Coronary artery (tissue), 2 donors: ENCODE data around the gene XRN2.

Experiments used
- DNase-seq: peaks from one replicate; pipeline ENCODE4 v3.0.0-alpha.2; 2017; ENCODE audit warnings: low spot score
- H3K27ac ChIP-seq, 2 donors: fragments of 200-600 bp; sonication (generic); one replicate each; pipeline ENCODE4 v1.5.1; 2016 to 2019
- H3K4me3 ChIP-seq: fragments of 200-600 bp; sonication (generic); 2 replicates; pipeline ENCODE4 v1.5.1; 2016; ENCODE audit warnings: mild to moderate bottlenecking, moderate library complexity
- TF ChIP-seq, protein P1 (sequence below): fragments of 200-600 bp; sonication (generic); IDR thresholded peaks from one replicate; pipeline ENCODE4 v1.5.1; 2019; ENCODE audit warnings: antibody characterized with exemption

The XRN2 gene

DNA sequence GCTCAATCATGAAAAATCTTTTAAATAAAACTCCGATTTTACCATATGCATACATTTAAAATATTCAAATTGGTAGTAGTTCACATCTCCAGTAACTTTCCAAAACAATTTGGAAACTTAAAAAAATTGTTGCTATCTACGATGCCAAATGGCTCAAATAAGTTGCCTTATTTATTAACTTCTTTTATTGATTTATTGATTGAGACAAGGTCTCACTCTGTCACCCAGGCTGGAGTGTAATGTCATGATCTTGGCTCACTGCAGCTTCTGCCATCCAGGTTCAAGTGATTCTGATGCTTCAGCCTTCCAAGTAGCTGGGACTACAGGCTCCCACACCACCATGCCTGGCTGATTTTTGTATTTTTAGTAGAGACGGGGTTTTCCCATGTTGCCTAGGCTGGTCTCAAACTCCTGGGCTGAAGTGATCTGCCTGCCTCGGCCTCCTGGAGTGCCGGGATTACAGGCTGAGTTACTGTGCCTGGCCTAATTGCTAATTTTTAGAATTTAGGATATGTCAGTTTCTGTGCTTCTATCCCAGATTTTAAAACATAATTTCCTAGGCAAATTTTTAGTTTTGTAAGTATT lies 81.3 kb downstream of the XRN2 start:
- no peak overlapping the region for H3K4me3 ChIP-seq
- TF ChIP-seq, protein P1, sequence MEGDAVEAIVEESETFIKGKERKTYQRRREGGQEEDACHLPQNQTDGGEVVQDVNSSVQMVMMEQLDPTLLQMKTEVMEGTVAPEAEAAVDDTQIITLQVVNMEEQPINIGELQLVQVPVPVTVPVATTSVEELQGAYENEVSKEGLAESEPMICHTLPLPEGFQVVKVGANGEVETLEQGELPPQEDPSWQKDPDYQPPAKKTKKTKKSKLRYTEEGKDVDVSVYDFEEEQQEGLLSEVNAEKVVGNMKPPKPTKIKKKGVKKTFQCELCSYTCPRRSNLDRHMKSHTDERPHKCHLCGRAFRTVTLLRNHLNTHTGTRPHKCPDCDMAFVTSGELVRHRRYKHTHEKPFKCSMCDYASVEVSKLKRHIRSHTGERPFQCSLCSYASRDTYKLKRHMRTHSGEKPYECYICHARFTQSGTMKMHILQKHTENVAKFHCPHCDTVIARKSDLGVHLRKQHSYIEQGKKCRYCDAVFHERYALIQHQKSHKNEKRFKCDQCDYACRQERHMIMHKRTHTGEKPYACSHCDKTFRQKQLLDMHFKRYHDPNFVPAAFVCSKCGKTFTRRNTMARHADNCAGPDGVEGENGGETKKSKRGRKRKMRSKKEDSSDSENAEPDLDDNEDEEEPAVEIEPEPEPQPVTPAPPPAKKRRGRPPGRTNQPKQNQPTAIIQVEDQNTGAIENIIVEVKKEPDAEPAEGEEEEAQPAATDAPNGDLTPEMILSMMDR = no peak
- no peak for DNase-seq
- no peak overlapping the region for H3K27ac ChIP-seq

DNA sequence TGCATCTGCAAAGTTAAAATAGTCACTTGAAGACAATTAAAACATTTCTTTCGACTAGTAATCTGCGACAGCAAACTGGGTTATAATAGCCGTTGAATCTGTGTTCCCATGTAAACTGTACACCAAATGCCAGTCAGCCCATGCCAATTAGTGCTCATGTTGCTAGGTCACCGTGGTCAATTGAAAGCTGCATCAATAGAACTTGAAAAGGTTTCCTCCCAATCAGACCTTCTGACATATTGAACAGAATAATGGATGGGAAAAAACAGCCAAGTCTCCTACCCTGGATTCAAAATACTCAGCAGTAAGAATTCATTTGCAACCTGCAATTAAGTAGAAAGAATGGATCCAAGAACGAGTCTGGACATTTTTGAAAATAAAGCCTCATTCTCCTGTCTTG lies 83.0 kb downstream of the XRN2 start:
- DNase-seq = no peak
- Histone ChIP-seq H3K27ac (no peak overlapping the region), H3K4me3 (no peak overlapping the region)
- TF ChIP-seq, protein P1 = no peak

DNA sequence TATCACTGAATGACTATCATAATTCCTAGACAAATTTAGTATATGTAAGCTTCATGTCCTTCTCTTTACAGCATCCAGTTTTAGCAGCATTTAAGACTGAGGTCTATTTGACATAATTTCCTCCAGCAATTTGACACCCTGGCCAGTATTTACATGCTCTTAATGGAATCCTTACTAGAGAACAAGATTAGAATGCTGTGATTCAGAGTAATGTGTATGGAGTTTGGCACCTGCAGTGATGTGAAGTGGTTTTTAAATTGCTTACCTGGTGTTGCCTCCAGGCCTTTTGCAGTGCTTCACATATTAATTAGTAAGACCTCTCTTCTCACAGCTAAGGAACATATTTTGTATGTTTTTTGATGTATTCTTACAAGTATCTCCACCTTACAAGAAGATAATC lies 84.4 kb downstream of the XRN2 start:
- Histone ChIP-seq H3K4me3 (no peak overlapping the region), H3K27ac (no peak overlapping the region)
- TF ChIP-seq, protein P1 = no peak
- DNase-seq = no peak

DNA sequence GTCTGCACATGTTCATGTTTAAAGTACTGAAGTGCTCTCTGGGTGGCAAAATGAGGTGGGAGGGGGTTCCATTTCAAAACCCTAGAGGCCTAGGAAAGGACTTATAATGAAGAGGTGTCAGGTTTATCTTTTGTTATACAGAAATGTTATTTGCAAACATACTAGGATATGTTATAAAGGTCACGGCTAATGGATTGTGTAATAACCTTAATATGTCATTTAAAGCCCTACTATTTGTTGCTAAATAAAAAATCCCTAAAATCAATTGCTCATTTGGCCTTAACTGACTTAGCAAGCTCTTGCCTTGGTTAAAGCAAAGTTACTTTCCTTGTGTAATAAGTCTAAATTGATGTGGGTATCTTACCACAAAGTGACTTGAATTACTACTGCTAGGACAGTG lies 85.4 kb downstream of the XRN2 start:
- TF ChIP-seq, protein P1 = no peak
- DNase-seq = no peak
- H3K4me3 ChIP-seq = no peak overlapping the region
- no peak overlapping the region for H3K27ac ChIP-seq

DNA sequence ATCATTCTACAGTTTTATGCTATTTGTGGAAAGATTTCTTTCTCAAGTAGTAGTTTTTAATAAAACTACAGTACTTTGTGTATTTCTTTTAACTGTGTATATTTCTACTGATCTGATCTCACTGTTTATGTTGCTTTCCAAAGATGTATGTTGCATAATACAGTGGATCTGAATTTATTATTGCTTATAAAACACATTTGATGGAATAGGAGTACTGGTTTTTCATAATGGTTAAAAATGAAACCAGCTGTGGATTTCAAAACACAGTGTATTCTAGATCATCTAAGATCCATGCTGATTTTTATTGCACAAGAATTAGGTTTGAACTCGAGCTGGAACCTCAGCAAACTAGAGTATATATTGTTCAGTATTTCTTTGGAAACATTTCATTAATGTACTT lies 86.2 kb downstream of the XRN2 start:
- TF ChIP-seq, protein P1 = no peak
- no peak overlapping the region for H3K4me3 ChIP-seq
- DNase-seq = no peak
- H3K27ac ChIP-seq = no peak overlapping the region

DNA sequence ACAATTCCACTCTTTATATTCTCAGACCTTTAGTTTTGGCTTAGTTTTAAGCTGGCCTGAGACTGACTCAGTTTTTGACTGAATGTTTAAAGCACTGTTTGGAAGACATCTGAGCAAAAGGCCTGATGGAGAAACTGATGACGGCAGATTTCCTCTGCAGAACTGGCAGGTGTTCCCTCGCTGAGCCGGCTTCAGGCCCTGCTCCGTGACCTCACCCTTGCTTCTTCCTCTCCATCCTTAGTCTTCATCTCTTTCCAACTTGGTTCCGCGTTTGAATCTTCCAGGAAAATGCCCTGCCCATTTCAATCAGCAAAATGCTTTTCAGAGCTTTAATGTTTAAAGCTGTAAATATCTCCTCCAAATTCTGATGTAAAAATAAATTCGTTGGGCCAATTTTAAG lies 87.6 kb downstream of the XRN2 start:
- Histone ChIP-seq H3K27ac (no peak overlapping the region), H3K4me3 (no peak overlapping the region)
- TF ChIP-seq, protein P1 = no peak
- DNase-seq = no peak

DNA sequence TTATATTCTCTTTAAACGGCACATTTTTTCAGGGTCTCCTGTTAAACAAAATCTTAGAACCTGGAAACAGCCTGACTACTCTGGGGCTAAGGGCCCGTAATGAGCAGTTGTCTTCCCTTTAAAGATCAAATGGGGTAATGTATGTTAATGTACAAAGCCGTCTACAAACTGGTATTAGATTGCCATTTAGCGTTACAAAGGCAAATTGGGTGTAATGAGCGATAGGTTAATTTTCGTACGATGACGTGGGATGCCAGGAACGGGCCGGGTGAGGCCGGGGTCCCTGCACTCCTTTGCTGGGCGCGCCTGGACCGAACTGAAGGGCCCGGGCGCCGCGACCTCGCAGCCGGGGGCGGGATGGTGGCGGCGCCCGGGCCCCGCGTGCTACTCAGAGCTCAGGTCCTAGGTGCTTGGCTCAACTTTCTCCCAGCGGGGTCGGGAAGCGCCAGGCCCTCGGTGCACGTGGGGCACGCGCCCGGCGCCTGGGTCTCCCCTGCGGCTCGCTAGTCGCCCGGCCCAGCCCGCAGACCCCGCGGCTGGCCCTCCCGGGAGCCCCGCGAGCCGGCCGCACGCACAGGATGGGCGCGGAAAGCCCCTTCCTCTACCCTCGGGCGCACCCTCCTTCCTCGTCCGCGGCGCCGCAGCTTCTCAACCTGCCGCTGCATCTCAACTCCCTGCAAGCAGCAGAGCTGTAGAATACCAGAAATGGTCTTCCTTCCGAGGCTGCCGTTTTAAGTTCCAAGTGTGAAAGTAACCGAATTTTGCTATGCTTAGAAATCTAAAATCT lies 88.2 kb downstream of the XRN2 start:
- H3K27ac ChIP-seq = no peak overlapping the region
- no peak for DNase-seq
- TF ChIP-seq, protein P1 = no peak
- H3K4me3 ChIP-seq = no peak overlapping the region
